Sigmoid colon (tissue), 7 donors: ENCODE data around the gene C4BPA. TPM values are rescaled to one million over a fixed set of nuclear protein-coding genes. Genes with fewer than 3 reads are reported as not detected.

Experiments used
- DNase-seq: peaks from one replicate; pipeline ENCODE4 v3.0.0-alpha.2; 2019
- H3K27ac ChIP-seq, 4 donors: fragments of 200-600 bp; sonication (generic); one replicate each; pipeline ENCODE4 v1.5.1; 2016 to 2019; ENCODE audit warnings: mild to moderate bottlenecking in 1 of 4
- H3K27me3 ChIP-seq, 3 donors: fragments of 200-600 bp; sonication (generic); one replicate each; pipeline ENCODE4 v1.5.1; 2019; ENCODE audit warnings: mild to moderate bottlenecking in 1 of 3
- H3K36me3 ChIP-seq, 4 donors: fragments of 200-600 bp; sonication (generic); one replicate each; pipeline ENCODE4 v1.5.1; 2016 to 2019
- H3K4me1 ChIP-seq, 4 donors: fragments of 200-600 bp; sonication (generic); one replicate each; pipeline ENCODE4 v1.5.1; 2017 to 2019
- H3K4me3 ChIP-seq, 4 donors: fragments of 200-600 bp; sonication (generic); one replicate each; pipeline ENCODE4 v1.5.1; 2017 to 2019; ENCODE audit warnings: mild to moderate bottlenecking in 2 of 4, moderate library complexity in 1 of 4
- H3K9me3 ChIP-seq, 4 donors: fragments of 200-600 bp in 3 of 4; sonication (generic) in 3 of 4; one replicate each; pipeline versions ENCODE4 v1.5.1 to v1.6.1; 2013 to 2019
- CTCF ChIP-seq, 4 experiments: fragments of 450-650 bp in 3 of 4; fragments of 200-600 bp in 1 of 4; IDR thresholded peaks; one replicate each; pipeline ENCODE4 v1.5.1; 2016 to 2019; ENCODE audit warnings: antibody characterized with exemption in 4 of 4, mild to moderate bottlenecking in 3 of 4, moderate library complexity in 2 of 4
- EP300 ChIP-seq, 4 donors: sonication (generic); formaldehyde crosslinking; IDR thresholded peaks; one replicate each; pipeline ENCODE4 v1.6.1; 2017; ENCODE audit warnings: antibody characterized with exemption in 4 of 4
- POLR2A ChIP-seq, 2 donors: fragments of 450-650 bp; IDR thresholded peaks; one replicate each; pipeline ENCODE4 v1.6.1; 2016; ENCODE audit warnings: antibody characterized with exemption in 2 of 2, mild to moderate bottlenecking in 2 of 2, moderate library complexity in 2 of 2
- POLR2AphosphoS5 ChIP-seq, 4 donors: sonication (generic); formaldehyde crosslinking; IDR thresholded peaks; one replicate each; pipeline ENCODE4 v1.6.1; 2017; ENCODE audit warnings: antibody characterized with exemption in 4 of 4
- WGBS, 2 donors: extraction: QIAGEN DNeasy Blood & Tissue Kit; methylation state at CpG; one replicate each; pipeline ENCODE4 v1.1.7; 2013; 5-methylcytosine and 5-hydroxymethylcytosine counted together
- intact Hi-C: fragments of 100-400 bp; cut with DNase I; formaldehyde crosslinking; loops from one replicate; pipeline ENCODE4 v1.15.1; 2023
- polyA plus RNA-seq, 3 donors: library from polyadenylated mRNA; stranded (reverse); fragments of 200-250 nt; gene quantifications; one replicate each; pipeline ENCODE4 v1.2.3, GENCODE V29; 2013
- total RNA-seq, 4 donors: library from RNA; depleted of rRNA; stranded (reverse); fragments of >200 nt; gene quantifications; one replicate each; pipeline ENCODE4 v1.1.0, GENCODE V29; 2016
- donor health status: healthy with polysubstance abuse.
- donor health status: Bipolar disorder and iron deficiency.
- donor health status: healthy.

Gene C4BPA
- not detected for total RNA-seq
- polyA plus RNA-seq = 1 to 10 TPM; 1.2 to 6.4 (median 2.5) TPM

GRCh38 chr1:207103892-207104373 lies at the start of gene C4BPA:
Gene C4BPA (plus strand): TSS chr1:207104233. CDS start chr1:207113026, 8,793 bp downstream.
- Histone ChIP-seq H3K27ac (no peak within 1 kb of the TSS), H3K4me3 (no peak within 1 kb of the TSS), H3K27me3 (no peaks in the 10 kb centered on the region), H3K9me3 (no peaks in the 10 kb centered on the region), H3K4me1 (no peaks in the 10 kb centered on the region), H3K36me3 (no peaks in the 10 kb centered on the region)
- 36 to 65% methylated on average over 7 of the region's 7 CpGs for WGBS, 2 donors
- TF ChIP-seq POLR2A (IDR thresholded peaks at IDR 0.05) = no peak
- TF ChIP-seq EP300 (IDR thresholded peaks at IDR 0.05) = no peak
- TF ChIP-seq CTCF (IDR thresholded peaks at IDR 0.05) = no peak
- no peak for TF ChIP-seq POLR2AphosphoS5 (IDR thresholded peaks at IDR 0.05)
- intact Hi-C loops = no loop called here
- no peak for DNase-seq

GRCh38 chr1:207054491-207054890 lies 49.5 kb upstream of the C4BPA start:
- Histone ChIP-seq H3K4me1 (peaks cover 0 to 23% (median 19%) of the 10 kb centered on the region in 4 donors), H3K27ac (peak overlapping the region in 3 of 4 donors; percentile 3 to 95 (median 89)), H3K4me3 (no peak overlapping the region), H3K36me3 (peaks cover 0 to 4% (median 0%) of the 10 kb centered on the region in 4 donors), H3K27me3 (no peaks in the 10 kb centered on the region), H3K9me3 (no peaks in the 10 kb centered on the region)
- no peak for DNase-seq
- TF ChIP-seq EP300 (IDR thresholded peaks at IDR 0.05) (no peak), POLR2AphosphoS5 (IDR thresholded peaks at IDR 0.05) (no peak), CTCF (IDR thresholded peaks at IDR 0.05) (no peak), POLR2A (IDR thresholded peaks at IDR 0.05) (no peak)
- WGBS, 2 donors = 28 to 31% methylated on average over 2 of the region's 2 CpGs
- intact Hi-C loops = loop anchor here (2.0 to 5.0 kb wide), 4 partner anchors 22 to 903 kb away; partner anchors contain the start of genes CD46 and DYRK3

GRCh38 chr1:207055386-207056001 lies 48.5 kb upstream of the C4BPA start:
- Histone ChIP-seq H3K4me3 (no peak overlapping the region), H3K4me1 (peaks cover 0 to 20% (median 16%) of the 10 kb centered on the region in 4 donors), H3K27me3 (no peaks in the 10 kb centered on the region), H3K36me3 (peaks cover 0 to 4% (median 0%) of the 10 kb centered on the region in 4 donors), H3K27ac (no peak overlapping the region), H3K9me3 (no peaks in the 10 kb centered on the region)
- intact Hi-C loops = loop anchor here (2.0 kb wide), 1 partner anchor 21 kb away; no protein-coding TSS in a partner anchor
- DNase-seq = no peak
- TF ChIP-seq EP300 (IDR thresholded peaks at IDR 0.05) (no peak), POLR2AphosphoS5 (IDR thresholded peaks at IDR 0.05) (no peak), POLR2A (IDR thresholded peaks at IDR 0.05) (no peak), CTCF (IDR thresholded peaks at IDR 0.05) (no peak)
- 48 to 64% methylated on average over 3 of the region's 3 CpGs for WGBS, 2 donors

GRCh38 chr1:207056673-207057072 lies 47.4 kb upstream of the C4BPA start:
- no peak for DNase-seq
- intact Hi-C loops = no loop called here
- 15 to 59% methylated on average over 6 of the region's 6 CpGs for WGBS, 2 donors
- Histone ChIP-seq H3K4me3 (no peak overlapping the region), H3K4me1 (peaks cover 0 to 13% (median 11%) of the 10 kb centered on the region in 4 donors), H3K36me3 (peaks cover 0 to 10% (median 3%) of the 10 kb centered on the region in 4 donors), H3K9me3 (no peaks in the 10 kb centered on the region), H3K27ac (no peak overlapping the region), H3K27me3 (no peaks in the 10 kb centered on the region)
- TF ChIP-seq POLR2AphosphoS5 (IDR thresholded peaks at IDR 0.05) (no peak), POLR2A (IDR thresholded peaks at IDR 0.05) (no peak), EP300 (IDR thresholded peaks at IDR 0.05) (no peak), CTCF (IDR thresholded peaks at IDR 0.05) (no peak)
